PC-3 (cell line): Measurements from ENCODE around the gene CTSG. TPM values are rescaled to one million over a fixed set of nuclear protein-coding genes. Genes with fewer than 3 reads are reported as not detected.
"Not testable (repeated sequence)": the region's sequence is repeated elsewhere in the genome, so short reads cannot be mapped to it uniquely, and the experiment has no call there.

Experiments
- ATAC-seq: fragments of 200-7000 bp; cut with Tn5 transposase; 2 replicates; pipeline ENCODE4 v1.9.1; 2020; ENCODE audit warnings: mild to moderate bottlenecking, moderate library complexity
- BruUV-seq: library from RNA; stranded (reverse); fragments of 400-500 nt; replicated peaks from 2 replicates; lab custom pipeline; 2021; lab: Mats Ljungman, UMichigan
- CTCF ChIA-PET: fragments of 300-600 bp; sonication (Branson Sonifier 250); formaldehyde crosslinking; loops from one replicate; lab custom pipeline; 2022; ENCODE audit warnings: antibody characterized with exemption; lab: Charles Lee
- POLR2A ChIA-PET: fragments of 300-600 bp; sonication (Branson Sonifier 250); formaldehyde crosslinking; loops from one replicate; lab custom pipeline; 2022; ENCODE audit warnings: antibody characterized with exemption; ENCODE audit not compliant: unreplicated experiment; lab: Charles Lee
- DNase-seq: peaks from one replicate; pipeline ENCODE4 v3.0.0-alpha.2; 2015
- H2AFZ ChIP-seq: fragments of 300-600 bp; sonication (generic); 2 replicates; pipeline ENCODE4 v1.6.0; 2016; ENCODE audit warnings: antibody characterized with exemption, low read length
- H3F3A ChIP-seq: fragments of 300-600 bp; sonication (generic); one replicate; pipeline ENCODE4 v1.6.0; 2017; ENCODE audit warnings: antibody characterized with exemption, low read length, control low read depth, mild to moderate bottlenecking; ENCODE audit not compliant: unreplicated experiment
- H3K27ac ChIP-seq: fragments of 300-600 bp; sonication (generic); 2 replicates; pipeline ENCODE4 v1.5.1; 2016; ENCODE audit warnings: mild to moderate bottlenecking, low read length
- H3K27me3 ChIP-seq: fragments of 300-600 bp; sonication (generic); 2 replicates; pipeline ENCODE4 v1.6.1; 2016; ENCODE audit warnings: low read length, mixed read lengths
- H3K36me3 ChIP-seq: fragments of 300-600 bp; sonication (generic); 2 replicates; pipeline ENCODE4 v1.6.1; 2016; ENCODE audit warnings: low read depth, mixed run types, low read length, mixed read lengths
- H3K4me1 ChIP-seq: fragments of 300-600 bp; sonication (generic); 2 replicates; pipeline ENCODE4 v1.5.1; 2016; ENCODE audit warnings: low read length; ENCODE audit not compliant: insufficient read depth
- H3K4me2 ChIP-seq: fragments of 300-600 bp; sonication (generic); 2 replicates; pipeline ENCODE4 v1.6.0; 2016; ENCODE audit warnings: low read length
- H3K4me3 ChIP-seq: fragments of 300-600 bp; sonication (generic); 2 replicates; pipeline ENCODE4 v1.5.1; 2016; ENCODE audit warnings: mild to moderate bottlenecking, low read length, mixed read lengths
- H3K79me2 ChIP-seq: fragments of 300-600 bp; sonication (generic); 2 replicates; pipeline ENCODE4 v1.6.1; 2017; ENCODE audit warnings: low read length, mixed read lengths
- H3K9ac ChIP-seq: fragments of 300-600 bp; sonication (generic); 2 replicates; pipeline ENCODE4 v1.6.0; 2016; ENCODE audit warnings: mild to moderate bottlenecking, low read length
- H3K9me2 ChIP-seq: fragments of 300-600 bp; sonication (generic); replicated peaks from 2 replicates; pipeline ENCODE4 v1.6.1; 2016; ENCODE audit warnings: mixed run types, low read length, mixed read lengths
- H3K9me3 ChIP-seq: fragments of 300-600 bp; sonication (generic); 2 replicates; pipeline ENCODE4 v1.6.1; 2016; ENCODE audit warnings: low read length, mixed read lengths
- H4K20me1 ChIP-seq: fragments of 300-600 bp; sonication (generic); 2 replicates; pipeline ENCODE4 v1.6.1; 2016; ENCODE audit warnings: low read length, mixed read lengths
- CTCF ChIP-seq: fragments of 300-600 bp; sonication (generic); conservative IDR thresholded peaks from 2 replicates; pipeline ENCODE4 v1.5.1; 2017; ENCODE audit warnings: antibody characterized with exemption, low read depth, mild to moderate bottlenecking, low read length
- EZH2 ChIP-seq: fragments of 300-600 bp; sonication (generic); IDR thresholded peaks from one replicate; pipeline ENCODE4 v1.6.1; 2017; ENCODE audit warnings: antibody characterized with exemption, mild to moderate bottlenecking, low read length; ENCODE audit not compliant: unreplicated experiment
- EZH2phosphoT487 ChIP-seq: fragments of 300-600 bp; sonication (generic); IDR thresholded peaks from 2 replicates; pipeline ENCODE4 v1.6.1; 2018; ENCODE audit warnings: mild to moderate bottlenecking, antibody characterized with exemption, low read length, borderline replicate concordance
- intact Hi-C: fragments of 100-400 bp; cut with micrococcal nuclease; formaldehyde crosslinking; loops from 2 replicates; pipeline ENCODE4 v1.9.0; 2023
- total RNA-seq: library from RNA; depleted of rRNA; stranded (reverse); fragments of >200 nt; gene quantifications from 2 replicates; pipeline ENCODE4 v1.2.3, GENCODE V29; 2014

CTSG gene
- total RNA-seq, 1 experiment from 2014 or later = not detected

- H3F3A ChIP-seq = no peaks in the 10 kb centered on the region
- no peaks in the 10 kb centered on the region for H3K79me2 ChIP-seq
- H3K27ac ChIP-seq = no peak overlapping the region
- no peak overlapping the region for H3K4me2 ChIP-seq
- intact Hi-C loops = no loop called here
- no peaks in the 10 kb centered on the region for H3K36me3 ChIP-seq
- DNase-seq (no peak), ATAC-seq (no peak)
- H3K4me1 ChIP-seq = no peaks in the 10 kb centered on the region
- no peak overlapping the region for H3K9ac ChIP-seq
- H3K9me3 ChIP-seq = no peaks in the 10 kb centered on the region
- no peaks in the 10 kb centered on the region for H3K9me2 ChIP-seq
- H3K27me3 ChIP-seq = no peaks in the 10 kb centered on the region
- H4K20me1 ChIP-seq = no peaks in the 10 kb centered on the region
- no peak overlapping the region for H3K4me3 ChIP-seq
- H2AFZ ChIP-seq = no peak overlapping the region
- POLR2A ChIA-PET = no interaction called here
- no peak for TF ChIP-seq EZH2
- TF ChIP-seq CTCF = no peak
- TF ChIP-seq EZH2phosphoT487 = no peak
- CTCF ChIA-PET = no interaction called here
- no TSS peak for BruUV-seq
These were observed 19.2 kb upstream of the CTSG start for GRCh38 chr14:24595073-24595808.

- H3K4me1 ChIP-seq, BruUV-seq, POLR2A ChIA-PET: not testable (repeated sequence)
These were observed 15.0 kb upstream of the CTSG start for GRCh38 chr14:24591004-24591403.

GRCh38 chr14:24584402-24584801 is 8.4 kb upstream of the CTSG start:
- H3K4me3 ChIP-seq, CTCF ChIA-PET, H3K27me3 ChIP-seq, H3K9me2 ChIP-seq, ATAC-seq, H3K27ac ChIP-seq, POLR2A ChIA-PET, H3K9ac ChIP-seq, BruUV-seq, H3K36me3 ChIP-seq, H3K79me2 ChIP-seq, H2AFZ ChIP-seq, H3K4me2 ChIP-seq, intact Hi-C loops, DNase-seq, H4K20me1 ChIP-seq, H3F3A ChIP-seq, H3K9me3 ChIP-seq, H3K4me1 ChIP-seq: not testable (repeated sequence)

More at GRCh38 chr14:24591004-24591403, 15.0 kb upstream of the CTSG start:
- H3K27ac ChIP-seq, H3K4me3 ChIP-seq, intact Hi-C loops, H3K9ac ChIP-seq, H3K4me2 ChIP-seq, H3F3A ChIP-seq, H3K27me3 ChIP-seq, DNase-seq, H3K9me3 ChIP-seq, H3K79me2 ChIP-seq, H4K20me1 ChIP-seq, H2AFZ ChIP-seq, H3K36me3 ChIP-seq, ATAC-seq, H3K9me2 ChIP-seq, CTCF ChIA-PET: not testable (repeated sequence)

GRCh38 chr14:24578558-24578957 is 2.5 kb upstream of the CTSG start:
- no TSS peak for BruUV-seq
- no peak overlapping the region for H3K9ac ChIP-seq
- ATAC-seq (no peak), DNase-seq (no peak)
- H3K4me1 ChIP-seq = no peaks in the 10 kb centered on the region
- no peaks in the 10 kb centered on the region for H3K9me2 ChIP-seq
- no peaks in the 10 kb centered on the region for H3K36me3 ChIP-seq
- H3K79me2 ChIP-seq = no peaks in the 10 kb centered on the region
- H3K4me3 ChIP-seq = no peak overlapping the region
- intact Hi-C loops = no loop called here
- H3K4me2 ChIP-seq = no peak overlapping the region
- H3K27me3 ChIP-seq = peaks cover 34% of the 10 kb centered on the region
- no peaks in the 10 kb centered on the region for H3F3A ChIP-seq
- TF ChIP-seq EZH2 (no peak), CTCF (no peak), EZH2phosphoT487 (no peak)
- H4K20me1 ChIP-seq = no peaks in the 10 kb centered on the region
- CTCF ChIA-PET = no interaction called here
- no peak overlapping the region for H2AFZ ChIP-seq
- no peaks in the 10 kb centered on the region for H3K9me3 ChIP-seq
- POLR2A ChIA-PET = no interaction called here
- H3K27ac ChIP-seq = no peak overlapping the region
